AG08395 (cell line): Measurements from ENCODE around the gene RPS16.
"Not testable (repeated sequence)": the region's sequence is repeated elsewhere in the genome, so short reads cannot be mapped to it uniquely, and the experiment has no call there.

Experiments
- DNase-seq: peaks from one replicate; pipeline ENCODE4 v3.0.0; 2012; ENCODE audit warnings: mixed read lengths, low spot score

The RPS16 gene

DNA sequence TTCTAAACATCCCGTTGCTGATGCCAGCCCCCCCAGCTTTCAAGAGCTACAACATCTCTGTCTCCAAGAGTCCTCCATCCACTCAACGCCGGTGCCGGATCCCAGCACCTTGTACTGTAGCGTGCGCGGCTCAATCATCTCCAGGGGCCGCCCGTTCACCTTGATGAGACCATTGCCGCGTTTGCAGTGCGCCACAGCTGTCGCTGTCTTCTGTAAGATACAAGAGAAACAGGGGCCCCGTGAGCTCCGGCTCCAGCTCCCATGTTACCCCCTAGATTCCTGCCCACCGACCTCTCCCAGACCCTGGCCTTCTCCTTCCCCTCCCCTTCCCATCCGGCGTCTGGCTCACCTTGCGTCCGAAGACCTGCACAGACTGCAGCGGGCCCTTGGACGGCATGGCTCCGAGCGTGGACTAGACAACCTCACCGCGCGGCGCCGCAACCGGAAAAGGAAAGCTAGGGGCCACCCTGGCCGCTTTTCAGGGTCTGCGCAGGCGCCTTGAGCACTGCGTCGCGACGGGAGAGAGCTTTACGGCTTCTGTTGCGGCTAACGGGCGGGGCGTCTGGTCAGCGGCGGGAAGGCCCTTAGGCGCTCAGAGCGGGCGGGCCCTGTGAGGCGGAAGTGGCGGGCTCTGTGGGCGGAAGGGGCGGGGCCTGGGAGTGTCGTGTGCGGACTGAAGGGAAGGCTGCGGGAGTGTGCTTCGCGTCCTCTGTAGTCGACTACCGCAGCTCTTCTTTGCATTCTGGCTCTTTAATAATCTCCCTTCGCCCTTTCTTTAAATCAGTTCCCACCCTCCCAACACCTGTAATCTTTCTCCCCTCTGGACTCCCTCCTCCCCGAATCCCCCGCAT, at the start of gene RPS16:
RPS16 (minus strand) TSS at position 451 of the 851 bp plus-strand sequence; CDS start at position 397, 54 bp downstream.
- DNase-seq: peak; percentile 97

DNA sequence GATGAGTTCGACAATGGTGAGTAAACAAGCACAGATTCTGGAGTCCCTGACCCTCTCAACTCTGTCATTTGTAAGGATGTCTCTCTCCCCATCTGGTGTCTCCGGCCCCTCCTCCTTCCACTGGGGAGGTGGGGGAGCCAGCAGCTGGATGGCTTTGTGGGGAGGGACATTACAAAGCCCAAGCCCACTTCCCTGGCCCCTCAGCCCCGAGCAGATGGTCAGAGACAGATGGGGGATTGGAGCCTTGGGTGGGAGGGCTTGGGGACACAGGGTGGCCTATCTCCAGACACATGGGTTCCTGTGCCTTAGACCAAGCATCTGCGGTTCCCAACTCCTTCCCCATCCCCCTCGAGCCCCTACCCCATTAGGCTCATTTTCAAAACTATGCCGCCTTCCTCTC, 47.4 kb upstream of the RPS16 start:
- no peak for DNase-seq

DNA sequence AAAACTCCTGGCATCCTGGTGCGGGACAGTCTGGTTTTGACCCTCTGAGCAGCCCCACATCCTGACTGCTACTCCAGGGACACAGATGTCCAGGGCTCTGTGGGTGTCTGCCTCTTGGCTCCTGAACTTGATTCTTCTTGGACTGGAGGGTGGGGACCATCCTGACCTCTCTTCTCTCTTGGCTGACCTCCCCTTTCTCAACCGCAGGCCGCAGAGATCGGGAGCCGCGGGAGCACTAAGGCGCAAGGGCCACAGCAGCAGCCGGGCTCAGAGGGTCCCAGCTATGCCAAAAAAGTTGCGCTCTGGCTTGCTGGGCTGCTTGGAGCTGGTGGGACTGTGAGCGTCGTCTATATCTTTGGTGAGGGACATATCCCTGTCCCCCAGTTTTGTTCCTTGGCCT, 45.9 kb upstream of the RPS16 start:
- DNase-seq: no peak

DNA sequence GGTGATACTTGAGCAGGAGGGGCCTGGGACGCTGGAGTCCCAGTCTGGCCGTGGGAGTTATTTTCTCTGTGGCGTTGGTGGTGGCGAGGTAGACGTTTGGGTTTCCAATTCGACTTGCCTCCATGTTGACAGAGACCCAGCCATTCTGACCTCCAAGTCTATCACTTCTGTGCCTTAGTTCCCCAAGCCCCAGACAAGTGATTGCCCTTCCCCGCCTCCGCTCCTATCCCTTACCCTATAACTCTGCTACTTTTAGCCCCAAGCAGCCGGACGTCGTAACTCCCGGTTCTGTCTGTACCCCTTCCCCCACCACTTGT, 45.4 kb upstream of the RPS16 start:
- no peak for DNase-seq

DNA sequence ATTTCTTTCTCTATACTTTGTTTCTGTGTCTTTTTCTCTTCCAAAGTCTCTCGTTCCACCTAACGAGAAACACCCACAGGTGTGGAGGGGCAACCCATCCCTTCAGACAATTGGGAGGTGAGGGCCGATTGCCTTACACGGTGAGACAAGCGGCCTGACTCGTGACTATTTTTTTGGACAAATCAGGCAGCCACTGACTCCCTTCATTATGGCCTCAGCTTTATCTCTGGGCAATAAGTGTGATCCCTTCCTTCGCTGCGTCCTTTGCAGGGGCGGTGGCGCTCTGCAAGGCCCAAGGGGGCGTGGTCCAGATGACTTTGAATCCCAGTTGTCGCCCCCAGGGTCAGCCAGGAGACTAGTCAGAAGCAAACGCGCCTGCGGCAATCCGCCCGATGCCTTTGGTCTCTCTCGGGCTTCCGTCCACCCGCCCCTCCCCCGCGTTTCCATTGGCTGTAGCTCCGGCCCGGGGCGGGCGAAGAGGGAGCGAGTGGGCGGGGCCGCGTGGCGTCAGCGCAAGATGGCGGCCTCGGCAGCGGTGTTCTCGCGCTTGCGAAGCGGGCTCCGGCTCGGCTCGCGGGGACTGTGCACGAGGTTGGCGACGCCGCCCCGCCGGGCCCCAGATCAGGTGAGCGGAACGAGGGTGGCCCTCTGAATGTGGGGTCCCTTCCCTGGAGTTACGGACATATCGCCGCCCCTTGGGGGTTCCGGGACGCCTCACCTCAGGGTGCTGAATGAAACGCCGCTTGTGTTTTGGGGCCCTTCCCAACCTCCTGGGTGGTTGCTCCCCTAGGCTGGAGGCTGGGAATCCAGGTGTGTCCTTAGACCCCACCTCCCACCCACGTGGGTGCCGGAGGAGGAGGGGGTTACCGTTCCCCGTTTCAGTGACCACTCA, 44.8 kb upstream of the RPS16 start, which contains the start of gene TIMM50:
TIMM50 (plus strand) TSS at position 502 of the 892 bp plus-strand sequence; CDS start at position 518, 16 bp downstream.
- DNase-seq: peak; percentile 96

DNA sequence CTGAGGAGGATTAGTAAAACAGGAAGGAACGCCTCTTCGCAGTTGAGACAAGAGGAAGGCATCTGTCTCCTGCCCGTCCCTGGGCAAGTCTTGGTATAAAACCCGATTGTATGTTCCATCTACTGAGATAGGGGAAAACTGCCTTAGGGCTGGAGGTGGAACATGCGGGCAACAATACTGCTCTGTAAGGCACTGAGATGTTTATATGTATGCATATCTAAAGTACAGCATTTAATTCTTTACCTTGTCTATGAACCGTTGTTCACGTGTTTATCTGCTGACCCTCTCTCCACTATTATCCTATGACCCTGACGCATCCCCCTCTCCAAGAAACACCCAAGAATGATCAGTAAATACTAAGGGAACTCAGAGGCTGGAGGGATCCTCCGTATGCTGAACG, 44.2 kb upstream of the RPS16 start:
- DNase-seq: no peak

DNA sequence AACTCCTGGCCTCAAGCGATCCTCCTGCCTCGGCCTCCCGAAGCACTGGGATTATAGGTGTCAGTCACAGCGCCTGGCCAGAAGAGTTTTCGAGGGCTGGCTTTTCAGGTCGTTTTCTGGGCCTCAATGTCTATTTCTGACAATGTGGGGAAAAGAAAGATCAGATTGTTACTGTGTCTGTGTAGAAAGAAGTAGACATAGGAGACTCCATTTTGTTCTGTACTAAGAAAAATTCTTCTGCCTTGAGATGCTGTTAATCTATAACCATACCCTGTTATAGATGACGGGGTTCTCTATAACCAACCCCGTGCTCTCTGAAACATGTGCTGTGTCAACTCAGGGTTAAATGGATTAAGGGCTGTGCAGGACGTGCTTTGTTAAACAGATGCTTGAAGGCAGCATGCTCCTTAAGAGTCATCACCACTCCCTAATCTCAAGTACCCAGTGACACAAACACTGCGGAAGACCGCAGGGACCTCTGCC, 43.6 kb upstream of the RPS16 start:
- not testable (repeated sequence) for DNase-seq

DNA sequence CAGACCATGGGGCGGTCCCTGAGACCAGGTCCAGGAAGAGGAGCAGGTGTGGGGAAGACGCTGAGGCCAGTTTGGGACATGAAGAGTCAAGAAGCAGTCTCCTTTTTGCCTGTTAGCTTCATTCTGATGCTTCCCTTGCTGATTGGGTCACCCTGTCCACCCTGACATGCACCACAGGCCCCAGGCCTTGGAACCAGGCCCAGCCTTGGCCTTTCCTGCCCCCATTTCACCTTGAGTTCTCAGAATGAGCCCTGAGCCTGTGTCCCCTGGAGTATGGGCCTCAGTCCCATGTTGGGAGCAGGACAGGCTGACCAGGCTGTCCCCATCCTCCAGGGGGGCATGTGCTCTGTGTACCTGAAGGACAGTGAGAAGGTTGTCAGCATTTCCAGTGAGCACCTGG, 40.0 kb upstream of the RPS16 start:
- no peak for DNase-seq

DNA sequence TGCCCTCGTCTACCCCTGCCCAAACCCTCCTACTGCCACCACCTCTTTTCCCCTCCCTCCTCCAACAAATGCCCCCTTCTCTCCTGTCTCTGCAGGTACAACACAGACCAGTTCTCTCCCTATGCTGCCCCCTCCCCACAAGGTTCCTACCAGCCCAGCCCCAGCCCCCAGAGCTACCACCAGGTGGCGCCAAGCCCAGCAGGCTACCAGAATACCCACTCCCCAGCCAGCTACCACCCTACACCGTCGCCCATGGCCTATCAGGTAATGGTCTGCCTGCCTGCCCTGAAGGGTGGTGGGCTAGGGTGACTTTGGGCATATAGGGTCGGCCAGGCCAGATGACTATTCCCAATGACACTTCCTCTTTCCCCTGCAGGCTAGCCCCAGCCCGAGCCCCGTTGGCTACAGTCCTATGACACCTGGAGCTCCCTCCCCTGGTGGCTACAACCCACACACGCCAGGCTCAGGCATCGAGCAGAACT, 38.4 kb upstream of the RPS16 start:
- peak; percentile 59 for DNase-seq

DNA sequence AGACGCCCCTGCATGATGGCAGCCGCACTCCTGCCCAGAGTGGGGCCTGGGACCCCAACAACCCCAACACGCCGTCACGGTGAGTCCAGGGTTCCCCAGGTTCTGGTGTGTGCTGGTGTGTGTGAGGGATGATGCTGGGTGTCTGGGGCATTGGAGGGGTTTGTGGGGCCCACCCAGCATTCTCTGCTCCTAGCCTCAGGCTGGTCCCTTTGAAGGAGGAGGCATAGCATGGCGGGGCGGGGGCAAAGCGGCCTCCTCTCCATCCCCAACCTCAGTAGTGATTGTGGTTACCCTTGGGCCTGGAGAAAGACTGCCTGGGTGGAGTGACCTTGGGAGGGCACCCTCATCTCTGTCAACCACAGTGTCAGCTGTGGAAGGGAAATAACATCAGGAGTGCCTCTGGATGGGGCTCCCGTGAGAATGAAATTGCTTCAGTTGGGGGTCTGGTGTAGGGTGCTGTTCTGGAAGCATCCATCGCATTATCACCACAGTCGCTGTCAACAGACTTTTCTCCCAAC, 37.8 kb upstream of the RPS16 start:
- no peak for DNase-seq

DNA sequence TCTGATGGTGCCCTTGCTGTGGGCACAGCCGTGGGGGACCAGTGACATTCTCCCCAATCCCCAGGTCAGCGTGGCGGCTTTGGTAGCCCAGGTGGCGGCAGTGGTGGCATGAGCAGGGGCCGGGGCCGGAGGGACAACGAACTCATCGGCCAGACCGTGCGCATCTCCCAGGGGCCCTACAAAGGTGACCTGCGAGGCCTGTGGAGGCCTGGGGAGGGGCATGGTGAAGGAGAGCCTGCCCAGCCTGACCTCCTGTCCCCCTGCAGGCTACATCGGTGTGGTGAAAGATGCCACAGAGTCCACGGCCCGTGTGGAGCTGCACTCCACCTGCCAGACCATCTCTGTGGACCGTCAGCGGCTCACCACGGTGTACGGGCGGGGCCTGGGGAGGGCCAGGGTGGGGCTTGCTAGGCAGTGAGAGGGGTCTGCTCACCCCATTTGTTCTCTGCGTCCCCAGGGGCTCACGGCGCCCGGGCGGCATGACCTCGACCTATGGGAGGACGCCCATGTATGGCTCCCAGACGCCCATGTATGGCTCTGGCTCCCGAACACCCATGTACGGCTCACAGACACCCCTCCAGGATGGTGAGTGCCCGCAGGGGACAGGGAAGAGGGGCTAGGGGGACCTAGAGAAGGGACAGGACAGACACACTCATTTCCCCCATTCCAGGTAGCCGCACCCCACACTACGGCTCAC, 37.1 kb upstream of the RPS16 start:
- DNase-seq: no peak

DNA sequence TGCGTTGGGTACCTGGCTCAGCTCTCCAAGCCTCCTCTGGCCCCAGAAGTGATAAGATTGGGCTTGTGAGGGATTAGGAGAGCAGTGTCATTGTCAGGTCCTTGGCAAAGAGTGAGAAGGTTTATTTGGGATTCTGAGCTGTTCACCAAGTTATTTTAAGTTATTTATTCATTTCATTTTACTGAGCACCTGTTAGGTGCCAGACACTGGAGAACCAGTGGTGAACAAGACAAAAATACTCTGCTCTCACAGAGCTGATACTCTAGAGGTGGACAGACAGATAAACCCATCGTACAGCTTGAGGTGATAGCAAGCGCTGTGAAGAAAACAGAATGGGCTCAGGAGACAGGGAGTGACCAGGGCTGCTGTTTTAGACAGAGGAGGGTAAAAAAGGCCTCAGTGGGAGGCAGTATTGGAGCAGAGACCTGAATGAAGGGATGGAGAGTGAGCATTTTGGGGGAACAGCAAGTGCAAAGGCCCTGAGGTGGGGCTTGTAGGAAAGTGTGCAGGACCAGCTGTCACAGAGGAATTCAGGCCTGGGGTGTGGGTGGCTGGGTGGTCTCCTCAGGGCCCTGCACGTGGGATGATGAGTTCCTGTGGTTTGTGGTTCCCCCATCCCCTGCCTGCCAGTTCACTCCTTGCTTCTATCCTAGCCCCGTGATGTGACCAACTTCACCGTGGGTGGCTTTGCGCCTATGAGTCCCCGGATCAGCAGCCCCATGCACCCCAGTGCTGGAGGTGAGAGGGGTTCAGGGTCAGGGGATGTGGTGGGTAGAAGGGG, 36.2 kb upstream of the RPS16 start:
- DNase-seq: no peak

DNA sequence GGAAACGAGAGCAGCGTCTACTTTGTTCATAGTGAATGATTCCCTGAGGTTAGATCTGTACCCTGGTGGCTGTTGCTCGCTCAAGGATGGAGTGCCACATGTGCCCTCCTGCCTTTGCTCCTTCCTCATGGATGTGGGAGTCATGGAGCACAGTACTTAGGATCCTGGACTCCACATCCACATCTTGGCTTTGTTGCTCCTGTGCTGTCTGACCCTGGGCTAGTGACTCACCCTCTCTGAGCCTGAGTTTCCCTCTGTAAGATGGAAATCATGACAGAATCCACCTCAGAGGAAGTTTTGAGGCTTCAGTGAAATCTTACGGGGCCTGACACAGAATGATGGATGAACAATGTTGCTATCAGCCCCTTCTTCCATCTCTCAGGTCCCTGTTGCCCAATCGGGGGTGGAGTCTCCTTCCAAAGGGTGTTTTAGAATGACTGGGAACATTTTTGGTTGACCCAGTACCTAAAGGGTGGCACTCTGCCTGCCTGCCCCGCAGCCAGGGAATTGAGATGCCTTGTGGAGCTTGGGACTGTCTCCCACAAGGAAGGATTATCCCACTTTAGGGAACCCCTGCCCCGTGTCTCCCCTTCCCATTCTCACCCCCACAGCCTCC, 35.1 kb upstream of the RPS16 start:
- DNase-seq: no peak

DNA sequence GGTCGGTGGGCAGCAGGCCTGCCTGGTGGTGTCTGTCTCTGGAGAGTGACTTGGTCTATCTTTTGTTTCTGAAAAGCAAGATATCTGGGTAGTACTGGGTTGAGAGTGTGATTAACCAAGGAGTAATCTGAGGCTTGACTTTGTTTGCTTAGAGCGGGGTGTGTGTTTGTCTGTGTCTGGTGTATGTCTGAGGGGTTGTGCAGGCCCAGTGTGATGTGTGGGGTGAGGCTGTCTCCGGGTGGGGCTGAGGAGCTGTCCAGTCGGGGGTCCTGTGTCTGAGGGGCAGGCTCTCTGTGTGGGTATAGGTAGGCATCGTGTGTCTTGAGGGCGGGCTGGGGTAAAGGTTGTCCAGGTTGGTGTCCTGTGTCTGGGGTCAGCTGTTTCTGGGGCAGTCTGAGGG, 33.8 kb upstream of the RPS16 start:
- DNase-seq: no peak

DNA sequence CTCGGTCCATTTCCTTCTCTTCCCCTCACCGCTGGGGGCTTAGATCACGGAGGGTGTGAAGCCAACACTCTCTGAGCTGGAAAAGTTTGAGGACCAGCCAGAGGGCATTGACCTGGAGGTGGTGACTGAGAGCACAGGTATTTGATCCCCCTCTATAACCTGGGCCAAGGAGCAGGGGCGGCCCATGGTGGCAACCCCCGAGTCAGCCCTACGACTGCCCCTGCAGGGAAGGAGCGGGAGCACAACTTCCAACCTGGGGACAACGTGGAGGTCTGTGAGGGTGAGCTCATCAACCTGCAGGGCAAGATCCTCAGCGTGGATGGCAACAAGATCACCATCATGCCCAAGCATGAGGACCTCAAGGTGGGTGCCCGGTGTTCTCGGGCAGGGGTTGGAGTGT, 33.3 kb upstream of the RPS16 start:
- no peak for DNase-seq

DNA sequence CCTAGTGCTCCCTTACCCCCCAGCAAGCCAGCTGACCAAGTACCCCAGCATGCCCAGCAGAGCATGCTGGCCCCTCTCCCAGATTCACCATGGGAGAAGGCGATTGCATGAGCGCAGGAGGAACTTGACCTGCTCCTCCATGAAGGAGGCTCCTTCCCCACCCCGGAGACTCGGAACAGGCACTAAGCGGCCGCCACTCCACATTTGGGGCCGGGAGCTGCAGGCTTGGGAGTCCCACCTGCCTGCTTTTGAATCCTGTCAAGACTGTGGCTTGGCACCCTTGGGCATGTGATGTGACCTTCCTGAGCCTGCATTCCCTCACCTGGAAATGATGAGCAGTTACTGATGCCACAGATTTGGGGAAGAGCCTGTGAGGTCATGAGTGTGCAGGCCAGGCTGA, 32.2 kb upstream of the RPS16 start:
- DNase-seq: no peak

DNA sequence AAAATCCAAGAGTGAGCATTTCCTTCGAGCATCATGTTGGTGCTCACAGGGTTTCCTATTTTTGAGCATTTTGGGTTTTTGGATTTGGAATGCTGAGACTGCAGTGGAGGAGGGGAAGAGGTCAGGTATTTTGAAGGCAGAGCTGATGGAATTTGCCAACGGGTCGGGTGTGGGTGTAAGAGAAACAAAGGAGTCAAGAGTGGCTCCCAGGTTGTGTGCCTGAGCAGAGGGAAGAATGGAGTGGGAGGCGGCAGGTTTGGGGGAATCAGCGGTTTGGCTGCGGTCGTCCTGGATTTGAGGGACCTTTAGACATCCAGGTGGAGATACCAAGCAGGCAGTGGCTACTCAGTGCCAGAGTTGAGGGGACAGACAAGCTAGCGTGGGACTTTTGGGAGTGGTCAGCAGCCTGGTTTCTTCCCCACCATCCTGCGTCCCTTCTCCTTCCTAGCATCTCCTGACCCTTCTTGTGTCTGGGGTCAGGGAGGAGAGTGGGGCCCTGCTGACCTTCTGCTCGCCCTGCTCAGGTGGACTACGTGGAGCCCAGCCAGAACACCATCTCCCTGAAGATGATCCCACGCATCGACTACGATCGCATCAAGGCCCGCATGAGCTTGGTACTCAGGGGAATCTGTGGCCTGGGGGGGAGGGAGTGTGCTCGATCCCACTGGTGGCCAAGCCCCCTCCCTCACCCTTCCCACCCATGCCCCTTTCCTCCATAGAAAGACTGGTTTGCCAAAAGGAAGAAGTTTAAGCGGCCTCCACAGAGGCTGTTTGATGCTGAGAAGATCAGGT, 30.4 kb upstream of the RPS16 start:
- no peak for DNase-seq

DNA sequence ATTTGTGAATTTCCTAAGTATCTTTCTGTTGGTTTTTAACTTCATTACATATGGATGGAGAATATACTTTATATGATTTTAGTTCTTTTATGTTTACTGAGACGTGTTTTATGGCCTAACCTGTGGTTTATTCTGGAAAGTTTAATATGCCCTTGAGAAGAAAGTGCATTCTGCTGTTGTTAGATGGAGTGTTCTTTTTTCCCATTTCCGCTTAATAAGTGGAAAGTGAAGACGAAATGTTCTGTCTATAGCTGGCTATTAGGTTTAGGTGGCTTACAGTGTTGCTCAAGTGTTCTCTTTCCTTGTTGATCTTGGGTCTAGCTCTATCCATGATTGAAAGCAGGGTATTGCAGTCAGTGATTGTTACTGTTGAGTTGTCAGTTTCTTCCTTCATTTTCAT, 27.7 kb upstream of the RPS16 start:
- no peak for DNase-seq

DNA sequence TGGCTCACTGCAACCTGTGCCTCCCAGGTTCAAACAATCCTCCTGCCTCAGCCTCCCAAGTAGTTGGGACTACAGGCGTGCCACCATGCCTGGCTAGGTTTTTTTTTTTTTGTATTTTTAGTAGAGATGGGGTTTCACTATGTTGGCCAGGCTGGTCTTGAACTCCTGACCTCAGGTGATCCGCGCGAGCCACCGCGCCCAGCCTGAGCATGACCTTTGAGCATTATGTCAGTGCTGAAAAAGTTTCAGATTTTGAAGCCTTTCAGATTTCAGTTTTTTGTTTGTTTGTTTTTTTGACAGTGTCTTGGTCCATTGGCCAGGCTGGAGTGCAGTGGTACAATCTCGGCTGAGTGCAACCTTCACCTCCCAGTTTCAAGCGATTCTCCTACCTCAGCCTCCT, 15.5 kb upstream of the RPS16 start:
- DNase-seq: not testable (repeated sequence)
